ENCODE results near the gene LCNL1. TPM values are rescaled to one million over a fixed set of nuclear protein-coding genes. Genes with fewer than 3 reads are reported as not detected.

LCNL1 gene
- total RNA-seq, 4 donors from 2014 or later, result 0.36 to 0.37 TPM; not detected in 2

DNA sequence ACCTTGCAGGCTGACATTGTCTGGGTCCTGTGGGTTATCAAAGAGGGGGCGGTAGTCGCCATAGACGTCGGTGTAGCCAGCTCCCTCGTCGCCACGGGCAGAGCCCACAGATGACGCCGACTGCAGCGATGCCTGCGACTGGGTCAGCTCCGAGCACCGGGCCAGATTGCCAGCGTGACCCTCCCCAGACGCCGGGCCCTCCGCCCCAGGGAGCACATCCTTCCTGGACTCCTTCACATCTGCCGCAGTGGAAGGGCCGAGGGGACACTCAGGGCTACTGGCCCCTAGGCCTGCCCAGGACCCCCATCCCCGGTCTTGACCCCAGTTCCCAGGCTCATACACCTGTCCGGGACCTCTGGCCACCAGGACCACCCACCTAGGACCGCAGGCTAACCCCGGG is 31.4 kb downstream of the LCNL1 start:
- WGBS, 2 donors, result 87 to 91% methylated on average over 15 to 23 of the region's 23 CpGs
- intact Hi-C loops (cut with DNase I; ENCODE audit: low total_unique reads), result no loop called here
- no peak overlapping the region for H3K4me3 ChIP-seq (ENCODE audit: low read depth, poor library complexity, severe bottlenecking)
- no peak for TF ChIP-seq POLR2A (IDR thresholded peaks at IDR 0.05)
- TF ChIP-seq, protein P1, sequence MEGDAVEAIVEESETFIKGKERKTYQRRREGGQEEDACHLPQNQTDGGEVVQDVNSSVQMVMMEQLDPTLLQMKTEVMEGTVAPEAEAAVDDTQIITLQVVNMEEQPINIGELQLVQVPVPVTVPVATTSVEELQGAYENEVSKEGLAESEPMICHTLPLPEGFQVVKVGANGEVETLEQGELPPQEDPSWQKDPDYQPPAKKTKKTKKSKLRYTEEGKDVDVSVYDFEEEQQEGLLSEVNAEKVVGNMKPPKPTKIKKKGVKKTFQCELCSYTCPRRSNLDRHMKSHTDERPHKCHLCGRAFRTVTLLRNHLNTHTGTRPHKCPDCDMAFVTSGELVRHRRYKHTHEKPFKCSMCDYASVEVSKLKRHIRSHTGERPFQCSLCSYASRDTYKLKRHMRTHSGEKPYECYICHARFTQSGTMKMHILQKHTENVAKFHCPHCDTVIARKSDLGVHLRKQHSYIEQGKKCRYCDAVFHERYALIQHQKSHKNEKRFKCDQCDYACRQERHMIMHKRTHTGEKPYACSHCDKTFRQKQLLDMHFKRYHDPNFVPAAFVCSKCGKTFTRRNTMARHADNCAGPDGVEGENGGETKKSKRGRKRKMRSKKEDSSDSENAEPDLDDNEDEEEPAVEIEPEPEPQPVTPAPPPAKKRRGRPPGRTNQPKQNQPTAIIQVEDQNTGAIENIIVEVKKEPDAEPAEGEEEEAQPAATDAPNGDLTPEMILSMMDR (IDR thresholded peaks at IDR 0.05), result no peak
- DNase-seq (ENCODE audit: low spot score in 2 of 2), result no peak

DNA sequence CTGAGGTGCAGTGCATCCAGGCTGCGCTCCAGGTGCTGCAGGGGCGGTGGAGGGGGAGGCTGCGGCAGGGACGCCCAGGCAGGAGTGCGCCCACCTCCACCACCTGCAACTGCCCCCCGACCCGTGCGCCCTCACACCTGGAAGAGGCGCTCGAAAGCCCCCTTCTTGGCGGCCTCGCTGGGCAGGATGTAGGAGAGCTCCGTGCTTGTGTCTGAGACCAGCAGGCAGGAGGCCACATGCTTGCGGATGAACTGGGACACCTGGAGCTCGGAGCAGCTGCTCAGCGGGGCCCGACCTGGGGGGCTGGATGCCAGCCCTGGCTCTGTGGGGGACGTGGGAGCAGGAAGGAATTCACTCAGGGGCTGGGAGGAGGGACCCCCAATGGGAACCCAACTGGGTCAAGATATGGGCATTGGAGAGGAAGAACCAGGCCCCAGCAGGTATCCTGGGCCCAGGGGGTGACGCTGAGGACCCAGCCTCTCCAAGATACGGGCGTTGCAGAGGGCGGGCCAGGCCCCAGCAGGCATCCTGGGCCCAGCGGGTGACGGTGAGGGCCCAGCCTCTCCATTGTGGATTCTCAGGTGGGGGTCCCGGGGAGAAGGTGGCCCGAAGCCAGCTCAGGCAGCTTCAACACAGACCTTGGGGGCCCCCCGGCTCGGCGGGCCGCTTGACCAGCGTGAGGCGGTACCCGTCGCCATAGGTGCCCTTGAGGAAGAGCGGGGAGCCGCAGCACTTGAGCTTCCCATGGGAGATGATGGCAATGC is 32.2 kb downstream of the LCNL1 start:
- no peak overlapping the region for H3K4me3 ChIP-seq (ENCODE audit: low read depth, poor library complexity, severe bottlenecking)
- DNase-seq (ENCODE audit: low spot score in 2 of 2), result no peak
- WGBS, 2 donors, result 92 to 95% methylated on average over 28 to 35 of the region's 36 CpGs
- TF ChIP-seq POLR2A (IDR thresholded peaks at IDR 0.05), result no peak
- TF ChIP-seq, protein P1 (IDR thresholded peaks at IDR 0.05), result no peak
- intact Hi-C loops (cut with DNase I; ENCODE audit: low total_unique reads), result no loop called here

DNA sequence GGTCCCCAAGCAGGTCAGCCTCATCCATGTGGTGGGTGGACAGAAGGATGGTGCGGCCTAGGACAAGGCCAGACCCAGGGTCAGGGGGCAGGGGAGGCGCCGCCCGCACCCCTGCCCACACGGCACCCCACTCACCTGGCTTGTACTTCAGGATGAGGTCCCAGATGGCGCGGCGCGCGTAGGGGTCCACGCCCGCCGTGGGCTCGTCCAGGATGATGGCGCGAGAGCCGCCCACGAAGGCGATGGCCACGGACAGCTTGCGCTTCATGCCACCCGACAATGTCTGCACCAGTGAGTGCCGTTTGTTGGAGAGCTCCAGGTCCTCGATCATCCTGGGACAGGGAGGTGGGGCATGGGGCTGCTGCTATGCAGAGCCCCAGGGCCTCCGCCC is 32.7 kb downstream of the LCNL1 start:
- 95 to 98% methylated on average over 25 of the region's 25 CpGs for WGBS, 2 donors
- intact Hi-C loops (cut with DNase I; ENCODE audit: low total_unique reads), result no loop called here
- H3K4me3 ChIP-seq (ENCODE audit: low read depth, poor library complexity, severe bottlenecking), result no peak overlapping the region
- no peak for DNase-seq (ENCODE audit: low spot score in 2 of 2)
- TF ChIP-seq, protein P1 (IDR thresholded peaks at IDR 0.05), result no peak
- no peak for TF ChIP-seq POLR2A (IDR thresholded peaks at IDR 0.05)

DNA sequence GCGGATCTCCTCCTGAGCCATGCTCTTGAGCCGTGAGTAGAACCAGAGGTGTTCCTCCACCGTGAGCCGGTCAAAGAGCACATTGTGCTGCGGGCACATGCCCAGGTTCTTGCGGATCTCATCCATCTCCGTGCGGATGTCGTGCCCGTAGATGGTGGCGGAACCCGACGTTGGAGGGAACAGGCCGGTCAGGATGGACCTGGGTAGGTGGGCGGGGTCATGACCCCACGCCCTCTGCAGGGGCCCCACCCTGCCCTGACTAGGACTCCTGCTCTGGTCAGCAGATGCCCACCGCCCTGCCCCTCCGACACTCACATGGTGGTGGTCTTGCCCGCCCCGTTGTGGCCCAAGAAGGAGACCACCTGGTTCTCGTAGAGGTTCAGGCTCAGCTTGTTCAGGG is 33.2 kb downstream of the LCNL1 start:
- intact Hi-C loops (cut with DNase I; ENCODE audit: low total_unique reads), result no loop called here
- WGBS, 2 donors, result 97 to 98% methylated on average over 20 to 21 of the region's 21 CpGs
- no peak overlapping the region for H3K4me3 ChIP-seq (ENCODE audit: low read depth, poor library complexity, severe bottlenecking)
- no peak for TF ChIP-seq POLR2A (IDR thresholded peaks at IDR 0.05)
- TF ChIP-seq, protein P1 (IDR thresholded peaks at IDR 0.05), result no peak
- DNase-seq (ENCODE audit: low spot score in 2 of 2), result no peak

DNA sequence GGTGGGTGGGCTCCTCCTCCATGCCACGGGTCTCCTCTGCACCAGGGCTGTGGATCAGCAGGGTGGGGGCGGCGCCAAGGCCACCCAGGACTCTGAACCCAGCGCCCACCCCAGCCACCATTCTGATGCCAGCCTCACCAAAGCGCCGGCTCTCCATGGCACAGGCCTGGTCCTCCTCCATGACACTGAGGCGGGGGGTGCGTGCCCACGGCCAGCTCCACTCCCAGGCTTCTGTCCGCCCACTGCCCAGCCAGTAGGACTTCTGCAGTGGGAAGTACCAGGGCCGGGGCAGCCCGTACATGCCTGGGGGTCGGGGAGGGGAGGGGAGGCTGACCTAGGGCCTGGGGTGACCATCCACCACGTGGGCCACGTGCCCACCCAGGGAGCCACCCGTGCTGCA is 33.6 kb downstream of the LCNL1 start:
- WGBS, 2 donors, result 91 to 94% methylated on average over 6 to 10 of the region's 16 CpGs
- TF ChIP-seq, protein P1 (IDR thresholded peaks at IDR 0.05), result no peak
- no peak for TF ChIP-seq POLR2A (IDR thresholded peaks at IDR 0.05)
- H3K4me3 ChIP-seq (ENCODE audit: low read depth, poor library complexity, severe bottlenecking), result no peak overlapping the region
- DNase-seq (ENCODE audit: low spot score in 2 of 2), result no peak
- intact Hi-C loops (cut with DNase I; ENCODE audit: low total_unique reads), result no loop called here

DNA sequence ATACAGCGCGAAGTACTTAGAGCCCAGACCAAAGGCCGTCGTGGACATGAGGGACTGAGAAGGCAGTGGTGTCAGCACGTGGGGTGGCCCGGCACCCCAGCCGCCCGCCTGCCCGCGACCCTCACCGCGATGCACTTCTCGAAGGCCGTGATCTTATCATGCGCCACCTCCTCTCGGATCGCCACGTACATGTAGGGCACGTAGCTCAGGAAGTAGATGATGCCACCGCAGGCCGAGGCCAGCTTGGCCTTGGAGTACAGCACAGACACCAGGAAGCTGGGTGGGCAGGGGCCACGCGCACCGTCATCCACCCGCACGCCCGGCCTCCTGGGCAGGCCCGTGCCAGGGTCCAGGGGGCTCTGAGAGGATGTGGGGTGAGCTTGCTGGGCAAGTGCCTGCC is 34.3 kb downstream of the LCNL1 start:
- intact Hi-C loops (cut with DNase I; ENCODE audit: low total_unique reads), result no loop called here
- H3K4me3 ChIP-seq (ENCODE audit: low read depth, poor library complexity, severe bottlenecking), result no peak overlapping the region
- no peak for DNase-seq (ENCODE audit: low spot score in 2 of 2)
- no peak for TF ChIP-seq POLR2A (IDR thresholded peaks at IDR 0.05)
- TF ChIP-seq, protein P1 (IDR thresholded peaks at IDR 0.05), result no peak
- 94 to 97% methylated on average over 26 to 27 of the region's 28 CpGs for WGBS, 2 donors

All from lower leg skin (tissue), 4 donors.